GM21737 (cell line): ENCODE data around the gene SMKR1.
"Not testable (repeated sequence)": the region's sequence is repeated elsewhere in the genome, so short reads cannot be mapped to it uniquely, and the experiment has no call there.

Experiments used
- ATAC-seq: cut with Tn5 transposase; IDR thresholded peaks from one replicate; pipeline ENCODE4 v1.9.1; 2021; ENCODE audit warnings: mild to moderate bottlenecking, moderate library complexity; ENCODE audit not compliant: unreplicated experiment

SMKR1 gene

DNA sequence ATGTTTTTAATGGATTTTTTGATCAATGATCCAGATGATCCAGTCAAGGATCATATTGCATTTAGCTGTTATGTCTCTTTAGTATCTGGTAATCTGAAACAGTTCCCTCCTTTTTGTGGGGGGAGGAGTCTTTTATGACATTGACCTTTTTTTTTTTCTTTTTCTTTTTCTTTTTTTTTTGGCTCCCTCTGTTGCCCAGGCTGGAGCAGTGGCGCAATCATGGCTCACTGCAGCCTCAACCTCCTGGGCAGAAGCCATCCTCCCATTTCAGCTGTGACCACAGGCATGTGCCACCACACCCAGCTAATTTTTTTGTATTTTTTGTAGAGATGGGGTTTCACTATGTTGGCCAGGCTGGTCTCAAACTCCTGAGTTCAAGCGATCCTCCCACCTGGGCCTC is 22.1 kb downstream of the SMKR1 start:
- ATAC-seq: not testable (repeated sequence)

DNA sequence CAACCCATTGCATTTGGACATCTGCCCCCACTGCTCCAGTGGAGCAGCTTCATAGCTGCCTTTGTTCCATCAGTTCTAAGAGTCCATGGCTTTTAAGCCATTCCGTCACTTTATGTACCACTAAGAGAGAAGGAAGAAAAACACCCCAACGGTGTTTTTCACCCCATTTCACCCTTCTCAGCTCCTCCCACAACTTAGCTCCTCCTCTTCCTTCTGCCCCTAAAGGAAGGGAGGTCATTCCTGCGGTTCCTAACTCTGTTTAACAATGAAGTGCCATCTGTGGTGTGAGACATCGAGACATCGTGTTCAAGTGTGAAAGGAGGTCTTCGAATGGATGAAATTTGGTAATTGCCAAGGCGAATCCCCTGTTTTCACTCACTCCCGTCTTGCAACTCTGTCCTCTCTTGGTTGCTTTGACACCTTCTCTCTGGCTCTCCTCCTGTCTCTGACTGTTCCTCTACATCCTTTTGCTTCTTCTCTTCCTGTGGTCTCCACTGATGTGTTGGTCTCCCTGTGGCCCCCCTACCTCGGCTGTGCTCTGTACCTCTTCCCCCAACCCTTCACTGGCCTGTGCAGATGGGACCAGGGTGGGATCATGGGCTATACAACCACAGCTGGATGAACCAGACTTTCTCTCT is 23.0 kb downstream of the SMKR1 start:
- no peak for ATAC-seq

DNA sequence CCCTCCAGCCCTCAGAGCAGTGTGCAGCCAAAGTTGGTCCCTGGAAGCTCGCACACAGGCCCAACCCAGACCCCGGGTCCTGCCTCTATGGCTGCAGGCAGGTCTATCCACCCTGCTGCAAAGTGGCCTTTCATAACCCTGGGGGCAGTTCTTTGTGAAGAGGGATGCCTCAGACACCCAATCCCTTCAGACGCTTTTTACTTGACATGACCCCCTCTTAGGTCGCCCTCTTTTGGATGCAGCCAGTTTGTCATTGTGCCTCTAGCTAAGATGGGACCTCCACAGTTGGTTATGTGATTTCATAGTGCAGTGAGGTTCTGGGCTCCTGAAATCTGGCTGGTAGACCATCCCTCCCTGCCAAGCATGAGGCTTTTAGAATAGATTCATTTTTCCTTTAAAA is 27.3 kb downstream of the SMKR1 start:
- no peak for ATAC-seq

DNA sequence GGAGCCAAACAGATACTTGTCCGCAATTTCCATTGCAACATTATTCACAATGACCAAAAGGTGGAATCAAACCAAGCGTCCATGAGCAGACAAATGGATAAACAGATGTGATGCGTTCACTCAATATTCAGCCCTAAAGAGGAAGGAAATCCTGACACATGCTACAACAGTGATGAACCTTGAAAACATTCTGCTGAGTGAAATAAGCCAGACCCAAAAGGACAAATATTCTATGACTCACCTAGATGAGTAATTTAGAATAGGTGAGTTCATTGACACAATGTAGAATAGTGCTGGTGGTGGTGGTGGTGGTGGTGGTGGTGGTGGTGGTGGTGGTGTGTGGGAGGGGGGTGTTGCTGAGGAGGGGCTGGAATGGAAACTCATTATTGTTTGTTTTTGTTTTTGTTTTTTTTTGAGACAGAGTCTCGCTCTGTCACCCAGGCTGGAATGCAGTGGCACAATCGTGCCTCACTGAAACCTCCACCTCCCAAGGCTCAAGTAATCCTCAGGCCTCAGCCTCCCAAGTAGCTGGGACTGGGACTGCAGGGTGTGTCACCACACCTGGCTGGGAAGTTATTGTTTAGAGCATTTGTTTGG is 28.6 kb downstream of the SMKR1 start:
- no peak for ATAC-seq

DNA sequence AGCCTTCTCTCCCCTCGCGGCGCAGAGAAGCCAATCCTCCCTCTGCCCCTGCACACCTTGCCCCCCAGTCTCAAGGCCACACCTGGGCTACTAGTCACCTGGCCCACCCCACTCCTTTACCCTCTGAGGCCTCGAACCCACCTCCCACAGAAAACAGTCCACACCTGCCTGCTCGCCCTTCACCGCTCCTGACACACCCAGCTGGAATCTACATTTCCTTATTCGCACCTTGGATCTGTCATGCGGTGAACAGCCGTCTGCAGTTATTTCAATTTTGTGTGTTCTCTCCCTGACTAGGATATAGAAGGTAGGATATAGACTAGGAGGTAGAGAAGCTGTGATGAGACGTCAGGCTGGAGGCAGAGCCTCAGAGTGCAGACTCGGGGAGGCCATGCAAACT is 29.4 kb downstream of the SMKR1 start:
- no peak for ATAC-seq

DNA sequence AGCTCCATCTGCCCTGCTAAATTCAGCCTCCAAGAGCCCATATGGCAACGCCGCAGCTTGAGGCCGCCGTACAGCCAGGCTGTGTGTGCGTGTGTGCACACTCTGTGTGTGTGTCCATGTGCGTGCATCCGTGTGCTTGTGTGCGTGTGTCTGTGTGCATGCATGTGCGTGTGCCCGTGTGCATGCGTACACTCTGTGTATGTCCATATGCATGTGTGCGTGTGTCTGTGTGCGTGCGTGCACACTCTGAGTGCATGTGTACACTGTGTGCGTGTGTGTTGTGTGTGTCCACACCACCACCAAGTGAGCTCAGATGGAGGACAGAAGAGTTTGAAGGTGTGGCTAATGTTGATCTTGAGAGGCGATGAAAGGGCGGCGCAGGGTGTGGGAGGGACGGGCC is 30.0 kb downstream of the SMKR1 start:
- no peak for ATAC-seq

DNA sequence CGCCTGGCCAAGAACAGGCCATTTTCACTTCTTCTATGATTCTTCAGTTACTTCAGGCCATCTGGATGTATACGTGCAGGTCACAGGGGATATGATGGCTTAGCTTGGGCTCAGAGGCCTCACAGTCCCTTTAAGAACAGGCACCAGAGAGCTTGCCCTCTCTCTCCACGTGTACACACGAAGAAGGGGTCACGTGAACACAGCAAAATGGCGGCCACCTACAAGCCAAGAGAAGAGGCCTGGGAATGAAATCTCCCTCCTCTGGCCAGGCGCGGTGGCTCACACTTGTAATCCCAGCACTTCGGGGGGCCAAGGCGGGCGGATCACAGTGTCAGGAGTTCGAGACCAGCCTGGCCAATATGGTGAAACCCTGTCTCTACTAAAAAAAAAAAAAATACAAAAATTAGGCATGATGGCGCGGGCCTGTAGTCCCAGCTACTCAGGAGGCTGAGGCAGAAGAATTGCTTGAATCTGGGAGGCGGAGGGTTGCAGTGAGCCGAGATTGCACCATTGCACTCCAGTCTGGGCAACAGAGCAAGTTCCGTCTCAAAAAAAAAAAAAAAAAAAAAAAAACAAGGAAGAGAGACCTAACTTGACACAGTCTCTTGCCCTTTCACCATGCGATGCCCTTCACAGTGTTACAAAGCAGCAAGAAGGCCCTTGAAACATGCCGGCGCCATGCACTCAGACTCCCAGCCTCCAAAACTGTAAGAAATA is 32.4 kb downstream of the SMKR1 start:
- ATAC-seq: not testable (repeated sequence)

DNA sequence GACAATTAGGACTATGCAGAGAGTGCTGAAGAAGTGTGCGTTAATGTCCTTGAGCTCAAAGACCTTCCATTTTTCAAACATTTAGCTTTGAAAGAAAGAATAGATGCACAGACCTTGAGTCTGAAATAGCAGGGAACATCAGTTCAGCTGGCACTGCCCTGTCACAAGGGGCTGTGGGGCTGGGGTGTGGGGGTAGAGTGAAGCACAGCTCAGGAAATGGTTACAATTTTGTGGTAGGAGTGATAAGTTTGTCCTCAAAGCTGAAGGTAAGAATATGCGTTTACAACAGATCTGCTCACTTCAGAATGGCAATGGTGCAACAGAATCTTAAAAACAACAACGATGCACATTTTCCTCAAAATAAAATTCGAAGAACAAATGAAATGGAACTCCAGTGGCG is 33.6 kb downstream of the SMKR1 start:
- ATAC-seq: no peak

DNA sequence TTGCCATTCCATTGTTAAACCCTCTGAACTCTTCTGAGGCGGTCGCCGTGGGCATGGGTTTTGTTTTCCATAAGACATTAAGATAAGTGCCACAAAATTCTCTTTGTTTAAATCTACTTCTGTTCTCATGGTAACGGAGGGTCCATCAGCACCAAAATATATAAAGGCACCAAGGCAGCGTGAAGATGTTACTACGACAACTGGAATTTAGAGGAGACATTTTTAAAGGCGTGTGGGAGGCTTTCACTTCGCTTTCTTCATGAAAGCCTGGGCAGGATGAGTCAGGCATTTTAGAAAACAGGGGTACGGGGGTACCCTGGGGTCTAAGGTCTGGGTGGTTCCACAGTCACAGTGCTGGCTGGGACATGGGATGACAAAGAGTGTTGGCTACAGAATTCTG is 34.0 kb downstream of the SMKR1 start:
- ATAC-seq: no peak

DNA sequence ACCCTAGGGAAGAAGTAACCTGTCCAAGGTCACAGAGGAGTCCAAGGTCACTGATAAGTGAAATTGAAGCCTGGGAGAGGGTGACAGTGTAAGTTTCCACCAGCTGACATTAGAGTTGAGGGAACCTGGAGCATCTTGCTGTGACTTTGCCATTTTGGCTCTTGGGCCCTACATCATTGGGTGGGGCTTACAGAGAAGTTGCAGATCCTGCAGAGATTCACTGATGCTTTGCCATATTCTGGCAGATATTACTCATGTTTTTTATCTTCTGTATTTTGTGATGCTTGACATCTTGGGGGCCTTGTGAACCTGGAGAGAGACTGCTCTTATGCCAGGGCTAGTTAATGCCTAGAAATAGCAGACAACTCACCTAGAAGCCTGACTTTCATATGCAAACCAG is 36.5 kb downstream of the SMKR1 start:
- ATAC-seq: no peak

DNA sequence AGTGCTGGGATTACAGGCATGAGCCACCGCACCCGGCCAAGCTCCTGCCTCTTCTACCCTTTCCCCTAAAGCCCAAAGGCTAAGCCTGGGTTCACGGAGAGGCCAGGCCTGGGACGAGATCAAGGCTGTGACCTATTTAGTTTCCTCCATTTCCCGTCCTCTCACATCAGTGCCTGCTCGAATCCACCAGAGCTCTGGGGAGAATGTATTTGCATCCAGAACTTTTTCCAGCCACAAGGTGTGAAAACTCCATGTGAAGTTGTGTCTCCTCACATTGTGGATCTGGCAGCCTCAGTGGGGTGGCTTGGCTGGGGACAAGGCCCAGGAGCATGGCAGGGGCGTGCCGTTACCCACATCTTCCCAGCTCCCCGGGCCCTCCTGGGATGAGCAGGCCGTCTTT is 38.0 kb downstream of the SMKR1 start:
- ATAC-seq: no peak

DNA sequence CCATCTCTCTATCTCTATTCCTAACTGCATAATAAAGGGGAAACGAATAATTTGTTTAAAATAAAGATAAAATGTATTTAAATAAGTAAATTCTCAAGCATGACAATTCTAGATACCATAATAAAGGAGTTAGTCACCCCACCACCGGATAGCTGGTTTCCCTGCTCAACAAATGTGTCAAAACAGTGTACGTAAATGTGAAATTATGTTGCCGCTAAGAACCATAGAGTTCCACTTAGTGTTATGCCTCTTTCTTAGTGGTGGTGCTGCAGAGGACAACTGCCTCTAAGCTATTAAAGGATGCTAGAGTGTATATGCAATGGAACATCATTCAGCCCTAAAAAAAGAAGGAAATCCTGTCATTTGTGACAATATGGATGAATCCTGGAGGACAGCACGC is 42.4 kb downstream of the SMKR1 start:
- ATAC-seq: no peak

DNA sequence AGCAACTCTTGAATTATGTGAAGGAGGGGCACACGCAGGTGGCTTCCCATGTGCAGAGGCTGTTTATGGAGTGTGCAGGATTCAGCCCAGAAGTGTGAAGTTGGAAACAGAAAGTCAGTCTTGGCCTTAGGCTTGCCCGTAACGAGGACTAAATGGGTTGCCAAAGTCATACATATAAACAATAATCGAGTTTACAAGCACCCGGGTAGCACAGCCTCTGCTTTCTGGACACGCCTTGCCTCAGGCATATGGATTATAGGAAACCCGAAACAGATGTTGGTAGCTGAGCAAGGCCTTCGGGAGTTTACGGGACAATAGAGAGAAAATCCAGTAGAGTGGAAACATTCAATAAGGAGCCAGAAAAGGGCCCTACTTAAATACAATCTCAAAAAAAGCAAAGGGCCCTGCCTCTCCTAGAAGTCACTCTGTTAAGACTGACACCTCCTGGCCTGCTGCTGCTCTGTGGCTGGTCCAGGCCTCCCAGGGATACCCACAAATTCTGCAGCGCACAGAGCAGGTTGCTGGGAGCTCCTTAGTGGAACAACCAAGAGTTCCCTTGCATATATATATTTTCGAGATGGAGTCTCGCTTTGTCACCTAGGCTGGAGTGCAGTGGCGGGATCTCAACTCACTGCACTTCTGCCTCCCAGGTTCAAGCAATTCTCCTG is 48.5 kb downstream of the SMKR1 start:
- ATAC-seq: no peak

DNA sequence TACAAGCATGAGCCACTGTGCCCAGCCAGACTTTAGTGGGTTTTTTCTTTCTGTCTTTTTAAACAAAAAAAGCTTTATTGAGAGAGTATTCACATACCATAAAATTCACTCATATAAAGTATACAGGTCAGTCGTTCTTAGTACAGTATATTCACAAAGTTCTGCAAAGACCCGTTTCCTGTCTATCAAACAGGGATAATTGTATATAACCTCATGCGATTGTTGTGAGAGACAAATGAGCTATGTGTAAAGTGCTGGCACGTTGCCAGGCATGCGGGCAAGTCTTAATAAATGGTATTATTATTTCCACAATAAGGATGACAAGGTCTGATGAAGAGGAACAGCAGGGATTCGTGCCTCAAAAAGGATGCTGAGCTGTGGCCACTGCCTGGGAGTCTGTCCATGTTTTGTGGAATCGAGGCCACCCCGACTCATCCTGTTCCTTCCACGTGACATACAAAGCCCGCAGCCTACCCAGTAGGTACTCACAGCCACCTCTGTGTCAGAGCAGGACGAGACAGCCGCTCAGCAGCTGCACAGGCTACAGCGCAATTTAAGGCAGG is 51.6 kb downstream of the SMKR1 start:
- no peak for ATAC-seq

DNA sequence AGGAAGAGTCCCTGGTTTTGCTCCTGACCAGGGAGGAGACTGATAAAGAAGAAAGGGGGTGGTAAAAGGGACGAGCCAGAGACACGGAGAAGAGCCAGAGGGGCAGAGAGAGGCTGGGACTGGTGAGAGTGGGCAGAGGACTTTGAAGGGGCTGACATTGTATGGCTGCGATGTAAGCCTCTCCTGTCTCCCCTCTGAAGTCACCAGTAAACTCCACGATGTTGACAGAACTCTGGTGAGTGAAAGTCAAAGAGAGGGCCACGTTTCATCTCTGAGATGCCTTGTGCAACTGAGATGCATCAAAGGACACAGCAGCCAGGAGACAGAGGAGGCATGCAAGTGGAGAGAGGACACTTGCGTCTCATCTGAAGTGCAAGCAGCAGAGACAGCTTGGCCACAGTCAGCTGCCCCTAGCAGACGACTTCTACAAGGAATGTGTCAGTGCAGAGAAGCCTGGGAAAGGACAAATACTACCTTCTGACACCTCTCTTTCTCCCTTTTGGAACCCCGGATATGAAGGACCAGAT is 54.3 kb downstream of the SMKR1 start:
- no peak for ATAC-seq

DNA sequence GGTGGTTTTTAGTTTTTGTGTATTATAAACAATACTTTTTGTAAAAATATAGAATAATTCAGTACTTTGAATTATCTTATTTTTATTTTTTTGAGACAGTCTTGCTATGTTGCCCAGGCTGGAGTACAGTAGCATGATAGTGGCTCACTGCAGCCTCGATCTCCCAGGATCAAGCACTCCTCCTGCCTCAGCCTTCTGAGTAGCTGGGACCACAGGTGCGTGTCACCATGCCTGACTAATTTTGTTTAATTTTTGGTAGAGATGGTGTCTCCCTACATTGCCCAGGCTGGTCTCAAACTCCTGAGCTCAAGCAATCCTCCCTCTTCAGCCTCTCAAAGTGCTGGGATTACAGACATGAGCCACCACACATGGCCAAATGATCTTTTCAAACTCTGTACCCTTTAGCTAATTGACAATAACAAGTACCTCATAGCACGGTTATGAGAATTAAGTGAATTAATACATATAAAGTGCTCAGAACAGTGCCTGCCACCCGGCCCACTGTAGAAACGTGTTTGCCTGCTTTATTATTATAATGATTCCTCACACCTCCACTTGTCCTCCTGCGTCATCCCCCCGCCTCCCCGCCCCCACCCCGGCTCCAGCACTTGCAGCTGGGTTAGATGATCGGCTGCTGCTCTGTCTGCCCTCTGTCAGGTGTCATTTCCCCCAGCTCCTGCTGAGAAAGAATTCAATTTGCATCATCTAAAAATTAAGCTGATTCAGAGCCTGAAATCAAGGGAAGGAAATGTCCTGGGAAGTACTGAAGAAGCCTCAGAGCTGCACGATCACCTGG is 55.6 kb downstream of the SMKR1 start:
- no peak for ATAC-seq

DNA sequence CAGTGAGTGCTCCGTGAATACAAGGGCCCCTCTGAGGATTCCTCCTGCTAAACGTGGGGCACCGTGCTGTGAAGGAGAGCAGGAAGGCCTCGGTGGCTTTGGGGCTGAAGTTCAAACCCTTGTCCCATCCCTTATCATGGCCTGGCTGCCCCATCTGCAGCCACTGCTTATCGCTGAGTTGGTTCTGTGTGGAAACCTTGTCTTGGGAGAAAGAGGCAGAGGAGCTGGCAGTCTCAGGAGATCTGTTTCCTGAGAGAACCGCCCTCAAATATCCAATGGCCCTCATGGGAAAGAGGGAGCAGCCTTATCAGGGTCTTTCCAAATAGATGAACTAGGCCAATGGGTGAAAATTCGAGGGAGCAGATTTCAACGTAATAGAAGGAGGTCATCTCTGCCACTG is 57.2 kb downstream of the SMKR1 start:
- no peak for ATAC-seq

DNA sequence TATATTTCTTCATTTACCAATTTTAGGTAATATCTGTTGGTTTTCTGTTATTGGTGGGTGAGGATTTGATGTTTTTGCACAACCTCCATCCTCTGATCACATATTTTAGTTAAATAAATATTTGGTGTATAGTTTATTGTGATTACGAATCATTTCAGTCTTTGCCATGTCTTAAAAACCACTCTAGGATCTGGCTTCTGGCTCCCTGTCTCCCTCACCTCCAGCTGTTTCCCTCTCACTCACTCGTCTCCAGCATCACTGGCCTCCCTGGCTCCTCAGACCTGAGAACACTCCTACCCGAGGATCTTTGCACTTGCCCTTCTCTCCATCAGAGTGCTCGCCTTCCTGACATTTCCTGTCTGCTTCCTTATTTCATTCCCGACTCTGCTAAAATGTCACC is 58.5 kb downstream of the SMKR1 start:
- ATAC-seq: no peak

DNA sequence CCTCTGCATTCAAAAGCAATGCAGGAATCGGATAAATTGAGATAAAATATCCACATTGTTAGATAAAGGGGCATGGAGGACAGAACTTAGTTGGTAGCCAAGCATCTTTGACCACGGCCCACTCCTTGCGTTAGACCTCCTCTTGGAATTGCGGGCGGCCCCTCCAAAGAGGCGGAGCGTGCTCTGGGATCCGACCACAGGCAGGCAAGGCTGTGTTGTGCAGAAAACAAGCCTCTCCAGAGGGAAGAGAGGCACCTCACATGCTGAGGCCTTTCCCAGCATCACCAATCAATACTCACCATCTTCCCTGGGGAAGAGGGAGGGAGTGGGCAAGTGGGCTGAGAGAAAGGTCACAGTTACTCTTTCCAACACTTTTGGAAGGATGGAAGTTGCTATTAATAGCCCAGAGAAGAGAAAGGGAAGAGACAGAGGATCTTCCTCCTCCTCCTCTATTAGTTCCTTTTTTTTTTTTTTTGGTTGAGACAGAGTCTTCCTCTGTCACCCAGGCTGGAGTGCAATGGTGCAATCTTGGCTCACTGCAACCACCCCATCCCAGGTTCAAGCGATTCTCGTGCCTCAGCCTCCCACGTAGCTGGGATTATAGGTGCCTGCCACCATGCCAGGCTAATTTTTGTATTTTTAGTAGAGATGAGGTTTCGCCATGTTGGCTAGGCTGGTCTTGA is 59.5 kb downstream of the SMKR1 start:
- ATAC-seq: no peak
